Thoracic aorta (tissue), 2 donors: ENCODE results near the gene SYNE2. TPM values are rescaled to one million over a fixed set of nuclear protein-coding genes. Genes with fewer than 3 reads are reported as not detected.
A peak's percentile ranks its signal among the peaks of the same experiment; 100 is the strongest.

Source experiments
- ATAC-seq: fragments of 150-250 bp; one replicate; pipeline ENCODE4 v1.8.0; 2017; ENCODE audit warnings: low read depth; ENCODE audit not compliant: insufficient number of reproducible peaks, low FRiP score
- DNase-seq: peaks from one replicate; pipeline ENCODE4 v3.0.0-alpha.2; 2020; ENCODE audit warnings: low spot score
- H3K27ac ChIP-seq, 2 donors: fragments of 200-600 bp; sonication (generic); 1 replicate in 1 of 2; 2 replicates in 1 of 2; pipeline ENCODE4 v1.5.1; 2016; ENCODE audit warnings: mild to moderate bottlenecking in 2 of 2, moderate library complexity in 2 of 2
- H3K27me3 ChIP-seq: fragments of 200-600 bp; sonication (generic); replicated peaks from 2 replicates; pipeline ENCODE4 v1.6.0; 2016; ENCODE audit warnings: mild to moderate bottlenecking; ENCODE audit not compliant: insufficient read depth
- H3K36me3 ChIP-seq: fragments of 200-600 bp; sonication (generic); one replicate; pipeline ENCODE4 v1.5.1; 2016
- H3K4me1 ChIP-seq, 2 donors: fragments of 200-600 bp; sonication (generic); 1 replicate in 1 of 2; 2 replicates in 1 of 2; pipeline versions ENCODE4 v1.5.1 to v1.6.0; 2016; ENCODE audit warnings: low read depth in 2 of 2, mild to moderate bottlenecking in 1 of 2; ENCODE audit not compliant: control insufficient read depth in 1 of 2
- H3K4me3 ChIP-seq: fragments of 200-600 bp; sonication (generic); 2 replicates; pipeline ENCODE4 v1.5.1; 2016; ENCODE audit warnings: mild to moderate bottlenecking
- H3K9me3 ChIP-seq: fragments of 200-600 bp; sonication (generic); 2 replicates; pipeline ENCODE4 v1.5.1; 2016
- total RNA-seq, 2 donors: library from RNA; depleted of rRNA; stranded (reverse); fragments of >200 nt; gene quantifications; one replicate each; pipeline versions ENCODE4 v1.1.0 to v1.2.3, GENCODE V29; 2016
- TF ChIP-seq, protein P1 (sequence below): fragments of 200-600 bp; sonication (generic); IDR thresholded peaks from one replicate; pipeline ENCODE4 v1.5.1; 2019; ENCODE audit warnings: antibody characterized with exemption

The SYNE2 gene
- total RNA-seq, 2 donors from 2014 or later: 125 to 256 TPM

DNA sequence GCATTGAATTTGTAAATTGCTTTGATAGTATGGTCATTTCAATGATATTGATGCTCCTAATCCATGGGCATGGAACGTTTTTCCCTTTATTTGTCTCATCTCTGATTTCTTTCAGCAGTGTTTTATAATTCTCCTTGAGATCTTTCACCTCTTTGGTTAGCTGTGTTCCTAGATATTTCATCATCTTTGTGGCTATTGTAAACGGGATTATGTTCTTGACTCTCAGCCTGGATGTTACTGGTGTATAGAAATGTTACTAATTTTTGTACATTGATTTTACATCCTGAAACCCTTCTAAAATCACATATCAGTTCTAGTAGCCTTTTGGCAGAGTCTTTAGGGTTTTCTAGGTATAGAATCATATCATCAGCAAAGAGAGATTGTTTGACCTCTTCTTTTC is 52.6 kb downstream of the SYNE2 start:
- Histone ChIP-seq H3K36me3 (no peaks in the 10 kb centered on the region), H3K4me1 (peaks cover 15 to 22% of the 10 kb centered on the region in 2 donors), H3K27ac (no peak overlapping the region), H3K27me3 (no peaks in the 10 kb centered on the region), H3K4me3 (no peak overlapping the region), H3K9me3 (no peaks in the 10 kb centered on the region)
- ATAC-seq (no peak), DNase-seq (no peak)
- TF ChIP-seq, protein P1, sequence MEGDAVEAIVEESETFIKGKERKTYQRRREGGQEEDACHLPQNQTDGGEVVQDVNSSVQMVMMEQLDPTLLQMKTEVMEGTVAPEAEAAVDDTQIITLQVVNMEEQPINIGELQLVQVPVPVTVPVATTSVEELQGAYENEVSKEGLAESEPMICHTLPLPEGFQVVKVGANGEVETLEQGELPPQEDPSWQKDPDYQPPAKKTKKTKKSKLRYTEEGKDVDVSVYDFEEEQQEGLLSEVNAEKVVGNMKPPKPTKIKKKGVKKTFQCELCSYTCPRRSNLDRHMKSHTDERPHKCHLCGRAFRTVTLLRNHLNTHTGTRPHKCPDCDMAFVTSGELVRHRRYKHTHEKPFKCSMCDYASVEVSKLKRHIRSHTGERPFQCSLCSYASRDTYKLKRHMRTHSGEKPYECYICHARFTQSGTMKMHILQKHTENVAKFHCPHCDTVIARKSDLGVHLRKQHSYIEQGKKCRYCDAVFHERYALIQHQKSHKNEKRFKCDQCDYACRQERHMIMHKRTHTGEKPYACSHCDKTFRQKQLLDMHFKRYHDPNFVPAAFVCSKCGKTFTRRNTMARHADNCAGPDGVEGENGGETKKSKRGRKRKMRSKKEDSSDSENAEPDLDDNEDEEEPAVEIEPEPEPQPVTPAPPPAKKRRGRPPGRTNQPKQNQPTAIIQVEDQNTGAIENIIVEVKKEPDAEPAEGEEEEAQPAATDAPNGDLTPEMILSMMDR: no peak

- DNase-seq: no peak
- Histone ChIP-seq H3K27ac (no peak overlapping the region), H3K27me3 (no peaks in the 10 kb centered on the region), H3K4me1 (peaks cover 18 to 31% of the 10 kb centered on the region in 2 donors), H3K4me3 (peak overlapping the region; percentile 38), H3K36me3 (peaks cover 2% of the 10 kb centered on the region), H3K9me3 (no peaks in the 10 kb centered on the region)
- TF ChIP-seq, protein P1: no peak
- no peak for ATAC-seq
Measured at GRCh38 chr14:63908667-63909264, 56.0 kb downstream of the SYNE2 start.

- ATAC-seq: no peak
- DNase-seq: no peak
- no peaks in the 10 kb centered on the region for H3K27me3 ChIP-seq
- TF ChIP-seq, protein P1: no peak
- H3K4me3 ChIP-seq: no peak overlapping the region
- no peak overlapping the region for H3K27ac ChIP-seq
- H3K9me3 ChIP-seq: no peaks in the 10 kb centered on the region
- H3K36me3 ChIP-seq: peaks cover 2% of the 10 kb centered on the region
- H3K4me1 ChIP-seq: peaks cover 18 to 31% of the 10 kb centered on the region in 2 donors
Measured at GRCh38 chr14:63909984-63910383, 57.2 kb downstream of the SYNE2 start.

- Histone ChIP-seq H3K27ac (no peak overlapping the region), H3K4me1 (peaks cover 18 to 31% of the 10 kb centered on the region in 2 donors), H3K36me3 (peaks cover 2% of the 10 kb centered on the region), H3K9me3 (no peaks in the 10 kb centered on the region), H3K27me3 (no peaks in the 10 kb centered on the region), H3K4me3 (no peak overlapping the region)
- TF ChIP-seq, protein P1: no peak
- ATAC-seq (no peak), DNase-seq (no peak)
Measured at GRCh38 chr14:63910583-63911363, 58.0 kb downstream of the SYNE2 start.

GRCh38 chr14:63911404-63911803 is 58.6 kb downstream of the SYNE2 start:
- Histone ChIP-seq H3K27me3 (no peaks in the 10 kb centered on the region), H3K27ac (no peak overlapping the region), H3K9me3 (no peaks in the 10 kb centered on the region), H3K4me3 (no peak overlapping the region), H3K36me3 (peaks cover 2% of the 10 kb centered on the region), H3K4me1 (peaks cover 18 to 31% of the 10 kb centered on the region in 2 donors)
- ATAC-seq (no peak), DNase-seq (no peak)
- TF ChIP-seq, protein P1: no peak
